K562 (cell line): Measurements from ENCODE around the gene CFAP206. TPM values are rescaled to one million over a fixed set of nuclear protein-coding genes. Genes with fewer than 3 reads are reported as not detected.

Source experiments
- ATAC-seq: fragments of 200-7000 bp; cut with Tn5 transposase; 3 replicates; pipeline ENCODE4 v1.9.1; 2020; ENCODE audit warnings: moderate library complexity
- BruUV-seq: library from RNA; stranded (reverse); fragments of 400-500 nt; replicated peaks from 2 replicates; lab custom pipeline; 2021; lab: Mats Ljungman, UMichigan
- CTCF ChIA-PET: fragments of 300-600 bp; formaldehyde crosslinking; extraction: SDS; loops from one replicate; lab custom pipeline; 2021; ENCODE audit warnings: low intra/inter-chr PET ratio; lab: Yijun Ruan, JAX
- POLR2A ChIA-PET: fragments of 300-600, 350-650 bp; sonication (Branson Sonifier 250); formaldehyde crosslinking; extraction: SDS; loops from one replicate; lab custom pipeline; 2021; ENCODE audit warnings: antibody characterized with exemption, inconsistent platforms; lab: Yijun Ruan, JAX
- DNase-seq, 4 experiments: peaks; one replicate each; pipeline versions ENCODE4 v3.0.0 to v3.0.0-alpha.2; 2011 to 2018; ENCODE audit warnings: low spot score in 3 of 4, mixed read lengths in 3 of 4; ENCODE audit errors: extremely low read depth in 1 of 4
- FAIRE-seq: peaks from 2 replicates; lab custom pipeline; 2011; peaks lifted over from hg19 to GRCh38; lab: Jason Lieb, UNC
- H2AFZ ChIP-seq: 2 replicates; pipeline ENCODE4 v1.6.0; 2011; ENCODE audit warnings: low read depth, low read length, control low read depth, inconsistent platforms
- H3K27ac ChIP-seq: fragments of 200-600 bp; 3 replicates; pipeline ENCODE4 v1.8.0; 2011; ENCODE audit warnings: low read depth, mild to moderate bottlenecking, control low read depth, inconsistent platforms, low read length, moderate library complexity, mixed read lengths; ENCODE audit errors: extremely low read depth
- H3K27me3 ChIP-seq, 2 experiments: fragments of 300-600 bp in 1 of 2; 2 replicates in 1 of 2; 3 replicates in 1 of 2; pipeline versions ENCODE4 v1.6.0 to v1.8.0; 2011; ENCODE audit warnings: inconsistent platforms in 2 of 2, low read length in 2 of 2, mild to moderate bottlenecking in 1 of 2, mixed read lengths in 1 of 2, moderate library complexity in 1 of 2; ENCODE audit not compliant: control insufficient read depth in 2 of 2, insufficient read depth in 2 of 2
- H3K36me3 ChIP-seq: fragments of 300-600 bp; 3 replicates; pipeline ENCODE4 v1.8.0; 2011; ENCODE audit warnings: mild to moderate bottlenecking, low read length, inconsistent platforms; ENCODE audit not compliant: control insufficient read depth, insufficient read depth
- H3K4me1 ChIP-seq, 2 experiments: fragments of 200-600 bp in 1 of 2; replicated peaks in 1 of 2; 2 replicates in 1 of 2; 3 replicates in 1 of 2; pipeline versions ENCODE4 v1.5.1 to v1.8.0; 2011; ENCODE audit warnings: inconsistent platforms in 2 of 2, low read length in 2 of 2, mild to moderate bottlenecking in 1 of 2, mixed read lengths in 1 of 2, moderate library complexity in 1 of 2; ENCODE audit not compliant: control insufficient read depth in 2 of 2, insufficient read depth in 2 of 2
- H3K4me2 ChIP-seq: 2 replicates; pipeline ENCODE4 v1.6.1; 2011; ENCODE audit warnings: low read length, control low read depth, inconsistent platforms, mixed read lengths; ENCODE audit not compliant: insufficient read depth
- H3K4me3 ChIP-seq: fragments of 200-600 bp; sonication (generic), shearing (Covaris generic); 2 replicates; pipeline ENCODE4 v1.5.1; 2016; ENCODE audit warnings: control low read depth, inconsistent platforms
- H3K79me2 ChIP-seq: fragments of 200-600 bp; 3 replicates; pipeline ENCODE4 v1.8.0; 2011; ENCODE audit warnings: low read length, inconsistent platforms; ENCODE audit not compliant: control insufficient read depth, insufficient read depth
- H3K9ac ChIP-seq, 2 experiments: 2 replicates each; pipeline versions ENCODE4 v1.6.0 to v1.6.1; 2011; ENCODE audit warnings: low read depth in 2 of 2, low read length in 2 of 2, control low read depth in 1 of 2, inconsistent platforms in 1 of 2, mild to moderate bottlenecking in 1 of 2, mixed read lengths in 1 of 2; ENCODE audit not compliant: insufficient read depth in 1 of 2
- H3K9me1 ChIP-seq: one replicate; pipeline ENCODE4 v1.6.0; 2011; ENCODE audit warnings: inconsistent platforms, mild to moderate bottlenecking, low read length, moderate library complexity; ENCODE audit not compliant: control insufficient read depth, insufficient read depth
- H3K9me3 ChIP-seq: replicated peaks from 2 replicates; pipeline ENCODE4 v1.5.1; 2011; ENCODE audit warnings: low read depth, low read length, inconsistent platforms; ENCODE audit not compliant: control insufficient read depth, insufficient read depth
- H4K20me1 ChIP-seq: replicated peaks from 2 replicates; pipeline ENCODE4 v1.6.1; 2011; ENCODE audit warnings: low read length, inconsistent platforms, mixed read lengths; ENCODE audit not compliant: control insufficient read depth, insufficient read depth
- CC2D1A ChIP-seq: fragments of 450-650 bp; IDR thresholded peaks from 2 replicates; pipeline ENCODE4 v1.6.1; 2017; ENCODE audit warnings: mild to moderate bottlenecking
- KLF10 ChIP-seq: fragments of 250-450 bp; sonication (Bioruptor Pico); IDR thresholded peaks from 2 replicates; pipeline ENCODE4 v1.6.1; 2021; ENCODE audit warnings: matching md5 sums
- NR0B1 ChIP-seq: fragments of 450-650 bp; IDR thresholded peaks from one replicate; pipeline ENCODE4 v1.6.1; 2018; ENCODE audit warnings: mild to moderate bottlenecking, moderate library complexity; ENCODE audit not compliant: partially characterized antibody
- ZBTB5 ChIP-seq: fragments of 450-650 bp; IDR thresholded peaks from 2 replicates; pipeline ENCODE4 v1.6.1; 2017; ENCODE audit warnings: antibody characterized with exemption
- ZC3H4 ChIP-seq: sonication (generic); formaldehyde crosslinking; IDR thresholded peaks from 2 replicates; pipeline ENCODE4 v1.9.0; 2021; ENCODE audit warnings: missing genetic modification reagents, borderline replicate concordance
- ZNF316 ChIP-seq: fragments of 450-650 bp; IDR thresholded peaks from 2 replicates; pipeline ENCODE4 v1.6.1; 2016
- ZNF707 ChIP-seq: fragments of 250-450 bp; sonication (Bioruptor Pico); conservative IDR thresholded peaks from 2 replicates; pipeline ENCODE4 v1.8.0; 2022; ENCODE audit warnings: inconsistent platforms, mild to moderate bottlenecking, moderate library complexity
- WGBS: fragments of 100-300 bp; shearing (Covaris generic); methylation state at CpG from one replicate; pipeline ENCODE4 v1.1.6; 2016; ENCODE audit warnings: low coverage, mixed read lengths; ENCODE audit not compliant: insufficient coverage; ENCODE audit errors: missing lambda C conversion rate; 5-methylcytosine and 5-hydroxymethylcytosine counted together
- in situ Hi-C: fragments of 300-500 bp; cut with MboI; formaldehyde crosslinking; loops from 4 replicates; pipeline ENCODE4 v1.15.0; 2018; ENCODE audit warnings: inconsistent platforms, mixed read lengths
- intact Hi-C: fragments of 100-400 bp; cut with micrococcal nuclease; formaldehyde crosslinking; loops from 2 replicates; pipeline ENCODE4 v1.14.2; 2022
- polyA plus RNA-seq, 8 experiments: library from polyadenylated mRNA; depleted of rRNA in 4 of 8; stranded (reverse) in 5 of 8; unstranded in 3 of 8; fragments of >200 nt; fragmentation: Nextera tagmentation in 2 of 8; fragmentation: Illumina TruSeq in 1 of 8; extraction: Ambion mirVana in 2 of 8; extraction: Trizol in 1 of 8; gene quantifications; 2 replicates each; pipeline versions ENCODE4 v1.2.1 to v1.2.3, GENCODE V29; 2011 to 2014; ENCODE audit warnings: inconsistent platforms in 1 of 8, missing spikeins in 1 of 8
- total RNA-seq, 7 experiments: library from RNA; depleted of rRNA in 6 of 7; stranded (reverse); fragments of >200 nt in 6 of 7; fragmentation: Illumina TruSeq in 2 of 7; extraction: Trizol in 2 of 7; gene quantifications; 2 replicates each; pipeline versions ENCODE4 v1.2.1 to v1.2.3, GENCODE V29; 2011 to 2021; ENCODE audit warnings: low replicate concordance in 1 of 7

CFAP206 gene
- total and polyA plus RNA-seq, 9 of the 15 experiments (the other 6 are each of a cell fraction or from before 2014, with no cell fraction given) = 0.06 to 0.33 (median 0.18) TPM; not detected in 2

- H3K36me3 ChIP-seq = no peaks in the 10 kb centered on the region
- FAIRE-seq = no peak
- no peak overlapping the region for H3K9ac ChIP-seq
- CTCF ChIA-PET = no interaction called here
- WGBS = 78% methylated on average over 5 of the region's 5 CpGs
- H3K27me3 ChIP-seq = no peaks in the 10 kb centered on the region
- H3K9me1 ChIP-seq = no peaks in the 10 kb centered on the region
- no peak overlapping the region for H3K4me2 ChIP-seq
- H3K27ac ChIP-seq = no peak overlapping the region
- intact Hi-C loops = no loop called here
- no peaks in the 10 kb centered on the region for H3K79me2 ChIP-seq
- no peaks in the 10 kb centered on the region for H4K20me1 ChIP-seq
- peaks cover 0 to 7% of the 10 kb centered on the region in 2 experiments; a peak in 2 of 5 replicates for H3K4me1 ChIP-seq
- no peak overlapping the region for H3K4me3 ChIP-seq
- BruUV-seq = no TSS peak
- in situ Hi-C loops = no loop called here
- DNase-seq = no peak
- no peaks in the 10 kb centered on the region for H3K9me3 ChIP-seq
- H2AFZ ChIP-seq = no peak overlapping the region
- ATAC-seq = no peak
- no peak for TF ChIP-seq ZNF707 (CRISPR knock-in tag)
- no peak for TF ChIP-seq CC2D1A
- TF ChIP-seq ZBTB5 = no peak
- TF ChIP-seq ZNF316 = no peak
- TF ChIP-seq ZC3H4 (CRISPR knock-in tag) = no peak
- no peak for TF ChIP-seq NR0B1
- TF ChIP-seq KLF10 = no peak
- POLR2A ChIA-PET = no interaction called here
Measured at GRCh38 chr6:87382861-87383260, 24.9 kb upstream of the CFAP206 start.
